Stimulated activated memory B cell treated with anti-CD40 and anti-IgM and Interleukin-4, amounts not matched to agents 10 μg/mL and 1 μg/mL and 100 μg/mL, for 72 hours (primary cell): Measurements from ENCODE around the gene AMBRA1.
A peak's percentile ranks its signal among the peaks of the same experiment; 100 is the strongest.

ENCODE experiments used
- ATAC-seq: fragments of 150-1000 bp; cut with Tn5 transposase; 2 replicates; pipeline ENCODE4 v1.10.0; 2021
- H3K27ac Mint-ChIP-seq: one replicate; pipeline ENCODE4 v1.8.0; 2022; ENCODE audit warnings: mild to moderate bottlenecking, mixed read lengths
- H3K27me3 Mint-ChIP-seq: one replicate; pipeline ENCODE4 v1.8.0; 2022; ENCODE audit warnings: mixed read lengths
- H3K36me3 Mint-ChIP-seq: one replicate; pipeline ENCODE4 v1.8.0; 2022; ENCODE audit warnings: mixed read lengths
- H3K4me1 Mint-ChIP-seq: one replicate; pipeline ENCODE4 v1.8.0; 2022; ENCODE audit warnings: mixed read lengths
- H3K4me3 Mint-ChIP-seq: one replicate; pipeline ENCODE4 v1.8.0; 2022; ENCODE audit warnings: mild to moderate bottlenecking, moderate library complexity, mixed read lengths
- H3K9me3 Mint-ChIP-seq: one replicate; pipeline ENCODE4 v1.8.0; 2022; ENCODE audit warnings: mixed read lengths

AMBRA1 gene

DNA sequence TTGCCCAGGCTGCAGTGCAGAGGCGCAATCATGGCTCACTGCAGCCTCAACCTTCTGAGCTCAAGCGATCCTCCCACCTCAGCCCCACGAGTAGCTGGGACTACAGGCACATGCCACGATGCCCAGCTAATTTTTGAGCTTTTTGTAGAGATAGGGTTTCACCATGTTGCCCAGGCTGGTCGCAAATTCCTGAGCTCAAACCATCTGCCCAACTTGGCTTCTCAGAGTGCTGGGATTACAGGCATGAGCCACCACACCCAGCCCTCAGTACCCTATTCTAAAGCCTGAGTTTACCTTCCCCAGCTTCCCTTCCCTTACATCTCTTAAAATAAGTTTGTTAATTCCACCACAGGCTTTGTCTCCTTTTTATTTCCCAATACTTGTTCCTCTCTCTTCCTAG lies 59.1 kb downstream of the AMBRA1 start:
- Mint-ChIP-seq H3K27ac (no peak overlapping the region), H3K36me3 (no peaks in the 10 kb centered on the region), H3K4me3 (no peak overlapping the region), H3K27me3 (no peaks in the 10 kb centered on the region), H3K4me1 (peaks cover 38% of the 10 kb centered on the region), H3K9me3 (no peaks in the 10 kb centered on the region)
- no peak for ATAC-seq

DNA sequence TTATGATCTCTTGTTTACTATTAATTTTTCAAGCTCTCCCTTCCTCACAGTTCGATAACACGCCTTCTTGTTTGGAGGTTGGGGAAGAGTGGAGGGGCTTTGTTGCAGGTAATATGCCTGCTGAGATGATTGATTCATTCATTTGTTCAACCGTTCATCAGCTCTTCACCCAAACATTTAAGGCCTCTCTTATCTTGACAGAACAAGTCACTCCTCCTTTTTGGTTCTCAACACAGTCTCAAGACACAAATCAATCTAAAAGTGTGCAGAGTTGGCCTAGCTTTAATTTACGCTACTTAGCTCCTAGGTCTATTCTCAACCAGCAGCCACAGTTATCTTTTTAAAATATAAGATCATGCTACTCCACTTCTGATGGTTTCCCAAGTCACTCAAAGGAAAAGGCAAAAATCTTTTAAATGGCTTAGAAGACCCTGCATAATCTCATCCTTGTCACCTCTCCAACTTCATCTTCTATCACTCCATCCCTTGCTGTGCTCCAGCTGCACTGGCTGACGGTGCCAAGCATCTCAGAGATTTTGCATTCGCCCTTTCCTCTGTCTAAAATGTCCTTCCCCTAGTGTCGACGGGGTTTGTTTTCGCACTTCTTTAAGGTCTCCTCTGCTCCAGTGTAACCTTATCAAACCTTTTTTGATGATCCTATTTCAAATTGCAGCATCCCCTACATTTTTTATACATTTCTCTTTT lies 60.3 kb downstream of the AMBRA1 start:
- no peak for ATAC-seq
- no peak overlapping the region for H3K27ac Mint-ChIP-seq
- H3K36me3 Mint-ChIP-seq: no peaks in the 10 kb centered on the region
- H3K9me3 Mint-ChIP-seq: no peaks in the 10 kb centered on the region
- H3K27me3 Mint-ChIP-seq: no peaks in the 10 kb centered on the region
- no peak overlapping the region for H3K4me3 Mint-ChIP-seq
- peaks cover 49% of the 10 kb centered on the region for H3K4me1 Mint-ChIP-seq

- no peaks in the 10 kb centered on the region for H3K27me3 Mint-ChIP-seq
- no peak for ATAC-seq
- no peak overlapping the region for H3K27ac Mint-ChIP-seq
- H3K9me3 Mint-ChIP-seq: no peaks in the 10 kb centered on the region
- peaks cover 10% of the 10 kb centered on the region for H3K36me3 Mint-ChIP-seq
- no peak overlapping the region for H3K4me3 Mint-ChIP-seq
- peaks cover 34% of the 10 kb centered on the region for H3K4me1 Mint-ChIP-seq
Measured at GRCh38 chr11:46529928-46530574, 63.8 kb downstream of the AMBRA1 start.

GRCh38 chr11:46529095-46529905 lies 64.5 kb downstream of the AMBRA1 start:
- no peak overlapping the region for H3K4me3 Mint-ChIP-seq
- H3K27ac Mint-ChIP-seq: no peak overlapping the region
- no peaks in the 10 kb centered on the region for H3K27me3 Mint-ChIP-seq
- H3K9me3 Mint-ChIP-seq: no peaks in the 10 kb centered on the region
- peaks cover 10% of the 10 kb centered on the region for H3K36me3 Mint-ChIP-seq
- peaks cover 31% of the 10 kb centered on the region for H3K4me1 Mint-ChIP-seq
- peak; percentile 86 for ATAC-seq

DNA sequence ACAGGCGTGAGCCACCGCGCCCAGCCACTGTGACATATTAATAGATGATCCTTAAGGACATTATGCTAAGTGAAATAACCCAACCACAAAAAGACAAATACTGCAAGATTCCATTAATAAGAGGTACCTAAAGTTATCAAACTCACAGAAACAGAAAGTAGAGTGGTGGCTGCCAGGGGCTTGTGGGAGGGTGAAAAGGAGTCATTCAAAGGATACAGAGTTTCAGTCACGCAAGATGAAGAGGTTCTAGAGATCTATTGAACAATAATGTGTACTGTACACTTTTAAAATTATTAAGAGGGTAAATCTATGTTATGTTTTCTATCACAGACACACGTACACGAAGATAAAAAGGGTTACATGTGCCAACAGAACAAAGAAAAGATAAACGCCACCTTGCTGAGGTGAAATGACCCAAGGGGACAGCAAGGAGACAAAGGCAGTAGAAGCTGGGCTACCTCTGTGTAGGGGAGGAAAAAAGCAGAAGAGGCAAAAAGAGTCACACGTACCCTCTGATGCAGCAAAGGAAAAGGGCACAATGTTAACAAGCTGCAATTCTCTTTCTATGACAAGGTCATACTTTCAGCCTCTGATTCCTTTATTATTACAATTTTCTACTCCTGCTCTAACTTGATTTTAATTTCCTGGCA lies 65.3 kb downstream of the AMBRA1 start:
- peaks cover 12% of the 10 kb centered on the region for H3K36me3 Mint-ChIP-seq
- H3K4me1 Mint-ChIP-seq: peaks cover 28% of the 10 kb centered on the region
- no peak for ATAC-seq
- H3K4me3 Mint-ChIP-seq: no peak overlapping the region
- no peak overlapping the region for H3K27ac Mint-ChIP-seq
- H3K27me3 Mint-ChIP-seq: no peaks in the 10 kb centered on the region
- no peaks in the 10 kb centered on the region for H3K9me3 Mint-ChIP-seq

- Mint-ChIP-seq H3K27ac (no peak overlapping the region), H3K9me3 (no peaks in the 10 kb centered on the region), H3K36me3 (peaks cover 18% of the 10 kb centered on the region), H3K4me1 (peaks cover 35% of the 10 kb centered on the region), H3K27me3 (no peaks in the 10 kb centered on the region), H3K4me3 (no peak overlapping the region)
- ATAC-seq: no peak
Measured at GRCh38 chr11:46527591-46528130, 66.2 kb downstream of the AMBRA1 start.

DNA sequence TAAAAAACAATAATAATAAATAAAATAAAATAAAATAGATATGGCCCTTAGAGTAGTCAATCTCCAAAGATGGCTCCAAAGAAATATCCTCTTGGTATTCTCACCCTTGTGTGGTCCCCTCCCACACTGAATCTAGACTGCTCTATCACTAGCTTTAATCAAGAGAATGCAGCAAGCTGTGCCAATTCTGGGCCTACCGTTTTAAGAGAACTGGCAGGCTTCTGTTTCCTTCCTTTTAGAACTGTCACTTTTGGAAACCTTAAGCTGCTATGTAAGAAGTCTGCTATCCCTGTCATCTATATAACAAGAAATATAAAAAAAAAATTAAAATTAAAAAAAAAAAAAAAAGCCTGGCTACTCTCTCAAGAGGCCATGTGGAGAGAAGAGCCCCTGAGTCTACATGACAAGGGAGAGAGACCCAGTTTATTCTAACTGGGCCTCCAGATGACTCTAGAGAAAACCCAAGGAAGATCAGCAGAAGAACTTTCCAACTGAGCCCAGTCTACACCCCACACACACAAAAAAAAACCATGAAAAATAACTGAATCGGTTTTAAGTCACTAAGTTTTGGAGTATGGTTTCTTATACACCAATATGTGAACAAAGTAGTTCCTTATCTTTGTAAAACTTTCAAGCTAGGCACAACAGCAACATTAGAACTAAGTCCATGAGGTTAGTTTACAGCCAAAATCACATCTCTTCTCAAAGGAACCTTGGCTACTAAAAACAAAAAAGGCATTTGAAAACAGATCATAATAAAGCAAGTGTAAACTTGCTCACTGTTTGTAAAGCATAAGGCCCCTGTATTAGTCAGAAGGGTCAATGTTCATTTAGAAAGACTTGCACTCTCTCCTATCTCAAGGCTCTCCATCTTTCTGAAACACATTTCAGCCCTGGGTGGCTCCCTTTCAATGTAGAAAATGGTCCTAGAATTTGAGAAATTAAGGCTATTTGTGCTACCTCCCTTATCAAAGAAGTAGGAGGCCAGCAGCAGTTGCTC lies 67.3 kb downstream of the AMBRA1 start:
- Mint-ChIP-seq H3K9me3 (no peaks in the 10 kb centered on the region), H3K27ac (no peak overlapping the region), H3K27me3 (no peaks in the 10 kb centered on the region), H3K4me3 (no peak overlapping the region), H3K4me1 (peaks cover 42% of the 10 kb centered on the region), H3K36me3 (peaks cover 18% of the 10 kb centered on the region)
- ATAC-seq: no peak

- H3K27ac Mint-ChIP-seq: no peak overlapping the region
- no peaks in the 10 kb centered on the region for H3K27me3 Mint-ChIP-seq
- ATAC-seq: no peak
- no peak overlapping the region for H3K4me3 Mint-ChIP-seq
- H3K36me3 Mint-ChIP-seq: peaks cover 18% of the 10 kb centered on the region
- H3K4me1 Mint-ChIP-seq: peaks cover 30% of the 10 kb centered on the region
- no peaks in the 10 kb centered on the region for H3K9me3 Mint-ChIP-seq
Measured at GRCh38 chr11:46524201-46524770, 69.5 kb downstream of the AMBRA1 start.

DNA sequence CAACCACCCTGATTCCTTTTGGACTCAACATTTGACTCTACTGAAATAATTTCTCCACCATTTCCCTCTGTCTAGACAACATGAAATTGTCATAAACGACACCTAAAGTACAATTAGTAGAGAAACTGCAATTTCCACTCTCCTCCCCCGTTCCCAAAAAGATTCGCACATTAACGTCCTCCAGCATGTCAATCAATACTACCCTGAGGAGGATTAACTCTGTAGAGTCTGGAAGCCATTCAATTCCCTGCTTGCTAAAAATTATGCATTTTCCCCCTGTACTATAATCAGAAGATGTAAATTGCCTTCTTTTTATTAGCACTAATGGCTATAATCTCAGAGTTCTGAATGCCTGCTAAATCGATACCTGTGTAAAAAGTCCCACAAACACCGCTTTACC lies 70.5 kb downstream of the AMBRA1 start:
- Mint-ChIP-seq H3K27ac (no peak overlapping the region), H3K27me3 (no peaks in the 10 kb centered on the region), H3K4me1 (peaks cover 20% of the 10 kb centered on the region), H3K9me3 (no peaks in the 10 kb centered on the region), H3K4me3 (no peak overlapping the region), H3K36me3 (peaks cover 18% of the 10 kb centered on the region)
- ATAC-seq: no peak

GRCh38 chr11:46522682-46523281 lies 71.0 kb downstream of the AMBRA1 start:
- no peaks in the 10 kb centered on the region for H3K9me3 Mint-ChIP-seq
- H3K27me3 Mint-ChIP-seq: no peaks in the 10 kb centered on the region
- H3K4me3 Mint-ChIP-seq: no peak overlapping the region
- ATAC-seq: no peak
- H3K4me1 Mint-ChIP-seq: peaks cover 18% of the 10 kb centered on the region
- no peak overlapping the region for H3K27ac Mint-ChIP-seq
- H3K36me3 Mint-ChIP-seq: peaks cover 18% of the 10 kb centered on the region

DNA sequence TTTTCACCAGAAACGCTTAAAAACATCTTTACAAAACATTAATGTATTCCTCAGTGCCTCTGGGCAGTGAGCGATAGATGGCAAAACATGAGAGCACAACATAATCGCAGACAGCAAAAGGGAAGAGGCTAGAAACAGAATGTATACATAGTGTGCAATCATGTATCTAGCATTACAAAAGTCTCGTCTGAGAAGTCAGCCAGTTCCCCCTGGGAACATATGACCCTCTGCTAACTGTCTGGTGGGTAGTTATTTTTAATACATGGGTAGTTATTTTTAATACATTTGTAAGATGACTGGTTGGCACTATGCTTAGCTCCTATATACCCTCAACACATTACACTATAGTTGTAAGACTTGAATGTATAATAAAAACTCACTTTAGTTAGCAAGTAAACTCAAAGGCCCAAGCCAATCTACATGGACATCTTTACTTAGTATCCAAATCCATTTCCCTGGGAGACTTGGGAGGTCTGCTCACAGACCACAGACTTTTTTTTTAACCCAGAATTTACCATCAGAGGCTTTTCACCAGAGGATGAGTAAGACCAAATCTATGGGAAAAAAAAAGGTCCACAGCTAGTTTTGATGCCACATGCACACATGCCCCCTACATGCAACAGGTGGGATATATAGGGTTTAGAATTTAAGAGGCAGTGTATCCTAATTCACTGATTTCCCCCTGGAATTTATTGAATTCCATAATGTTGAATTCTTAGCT lies 71.7 kb downstream of the AMBRA1 start:
- no peaks in the 10 kb centered on the region for H3K9me3 Mint-ChIP-seq
- no peak for ATAC-seq

GRCh38 chr11:46520971-46521745 lies 72.7 kb downstream of the AMBRA1 start:
- H3K27ac Mint-ChIP-seq: no peak overlapping the region
- H3K4me3 Mint-ChIP-seq: no peak overlapping the region
- peaks cover 8% of the 10 kb centered on the region for H3K36me3 Mint-ChIP-seq
- no peak for ATAC-seq
- H3K27me3 Mint-ChIP-seq: no peaks in the 10 kb centered on the region
- H3K4me1 Mint-ChIP-seq: peaks cover 18% of the 10 kb centered on the region
- no peaks in the 10 kb centered on the region for H3K9me3 Mint-ChIP-seq

More for the DNA sequence above, 71.7 kb downstream of the AMBRA1 start:
- no peak overlapping the region for H3K4me3 Mint-ChIP-seq
- no peaks in the 10 kb centered on the region for H3K27me3 Mint-ChIP-seq
- H3K4me1 Mint-ChIP-seq: peaks cover 18% of the 10 kb centered on the region
- H3K36me3 Mint-ChIP-seq: peaks cover 18% of the 10 kb centered on the region
- H3K27ac Mint-ChIP-seq: no peak overlapping the region
